ENCODE data around the gene GDPGP1.
"Not testable (repeated sequence)": the region's sequence is repeated elsewhere in the genome, so short reads cannot be mapped to it uniquely, and the experiment has no call there.

Gene GDPGP1

GRCh38 chr15:90249203-90249863, 15.3 kb downstream of the GDPGP1 start, which contains the start of gene TTLL13:
Gene TTLL13 (plus strand): TSS chr15:90249556. CDS start chr15:90250631, 1,075 bp downstream.
- no peaks in the 10 kb centered on the region for H3K36me3 Mint-ChIP-seq
- H3K9me3 Mint-ChIP-seq, result no peaks in the 10 kb centered on the region
- H3K27me3 Mint-ChIP-seq, result no peaks in the 10 kb centered on the region
- ATAC-seq, result peak; percentile 75
- peak within 1 kb of the TSS; percentile 67 for H3K27ac Mint-ChIP-seq
- H3K4me1 Mint-ChIP-seq, result peaks cover 18% of the 10 kb centered on the region
- H3K4me3 Mint-ChIP-seq, result peak within 1 kb of the TSS; percentile 76

- Mint-ChIP-seq H3K4me3 (no peak overlapping the region), H3K9me3 (no peaks in the 10 kb centered on the region), H3K4me1 (no peaks in the 10 kb centered on the region)
These were observed 23.8 kb downstream of the GDPGP1 start for GRCh38 chr15:90257776-90258175.

GRCh38 chr15:90259524-90259923, 25.5 kb downstream of the GDPGP1 start:
- no peak overlapping the region for H3K4me3 Mint-ChIP-seq
- H3K27ac Mint-ChIP-seq, result no peak overlapping the region
- H3K9me3 Mint-ChIP-seq, result no peaks in the 10 kb centered on the region
- peaks cover 12% of the 10 kb centered on the region for H3K27me3 Mint-ChIP-seq
- H3K36me3 Mint-ChIP-seq, result peaks cover 9% of the 10 kb centered on the region
- ATAC-seq, result no peak
- peaks cover 11% of the 10 kb centered on the region for H3K4me1 Mint-ChIP-seq

More at GRCh38 chr15:90257776-90258175, 23.8 kb downstream of the GDPGP1 start:
- Mint-ChIP-seq H3K27me3 (peaks cover 12% of the 10 kb centered on the region), H3K36me3 (peaks cover 8% of the 10 kb centered on the region), H3K27ac (no peak overlapping the region)
- ATAC-seq, result no peak

- not testable (repeated sequence) for ATAC-seq, H3K36me3 Mint-ChIP-seq, H3K27ac Mint-ChIP-seq, H3K4me3 Mint-ChIP-seq, H3K9me3 Mint-ChIP-seq
- Mint-ChIP-seq H3K27me3 (peaks cover 12% of the 10 kb centered on the region), H3K4me1 (peaks cover 17% of the 10 kb centered on the region)
These were observed 26.7 kb downstream of the GDPGP1 start for GRCh38 chr15:90260731-90261130.

- Mint-ChIP-seq H3K36me3 (peaks cover 9% of the 10 kb centered on the region), H3K4me3 (no peak overlapping the region), H3K27me3 (peaks cover 1% of the 10 kb centered on the region), H3K9me3 (no peaks in the 10 kb centered on the region), H3K4me1 (peaks cover 24% of the 10 kb centered on the region), H3K27ac (no peak overlapping the region)
- ATAC-seq, result no peak
These were observed 27.8 kb downstream of the GDPGP1 start for GRCh38 chr15:90261811-90262210.

GRCh38 chr15:90262426-90262825, 28.4 kb downstream of the GDPGP1 start:
- Mint-ChIP-seq H3K27ac (no peak overlapping the region), H3K4me1 (peaks cover 30% of the 10 kb centered on the region), H3K36me3 (peaks cover 9% of the 10 kb centered on the region), H3K4me3 (no peak overlapping the region), H3K27me3 (no peaks in the 10 kb centered on the region), H3K9me3 (no peaks in the 10 kb centered on the region)
- no peak for ATAC-seq

GRCh38 chr15:90264671-90265070, 30.7 kb downstream of the GDPGP1 start:
- Mint-ChIP-seq H3K9me3 (no peaks in the 10 kb centered on the region), H3K27me3 (no peaks in the 10 kb centered on the region), H3K27ac (peak overlapping the region; percentile 93), H3K4me1 (peaks cover 49% of the 10 kb centered on the region), H3K4me3 (peak overlapping the region; percentile 93), H3K36me3 (peaks cover 23% of the 10 kb centered on the region)
- ATAC-seq, result no peak

GRCh38 chr15:90265271-90266060, 31.5 kb downstream of the GDPGP1 start, which contains the start of gene NGRN:
Gene NGRN (plus strand): TSS chr15:90265672. CDS start chr15:90265713, 41 bp downstream.
- peak; percentile 97 for ATAC-seq
- H3K27me3 Mint-ChIP-seq, result no peaks in the 10 kb centered on the region
- H3K36me3 Mint-ChIP-seq, result peaks cover 31% of the 10 kb centered on the region
- H3K27ac Mint-ChIP-seq, result peak within 1 kb of the TSS; percentile 93
- H3K4me3 Mint-ChIP-seq, result peak within 1 kb of the TSS; percentile 93
- peaks cover 57% of the 10 kb centered on the region for H3K4me1 Mint-ChIP-seq
- no peaks in the 10 kb centered on the region for H3K9me3 Mint-ChIP-seq

GRCh38 chr15:90266061-90266431, 32.0 kb downstream of the GDPGP1 start:
- H3K4me3 Mint-ChIP-seq, result peak overlapping the region; percentile 93
- peaks cover 59% of the 10 kb centered on the region for H3K4me1 Mint-ChIP-seq
- peak overlapping the region; percentile 93 for H3K27ac Mint-ChIP-seq
- peak; percentile 39 for ATAC-seq
- peaks cover 33% of the 10 kb centered on the region for H3K36me3 Mint-ChIP-seq
- no peaks in the 10 kb centered on the region for H3K27me3 Mint-ChIP-seq
- no peaks in the 10 kb centered on the region for H3K9me3 Mint-ChIP-seq

- Mint-ChIP-seq H3K36me3 (peaks cover 37% of the 10 kb centered on the region), H3K4me1 (peaks cover 63% of the 10 kb centered on the region), H3K4me3 (peak overlapping the region; percentile 93), H3K27me3 (no peaks in the 10 kb centered on the region), H3K27ac (peak overlapping the region; percentile 93), H3K9me3 (no peaks in the 10 kb centered on the region)
- no peak for ATAC-seq
These were observed 32.5 kb downstream of the GDPGP1 start for GRCh38 chr15:90266485-90266884.

GRCh38 chr15:90268415-90268814, 34.4 kb downstream of the GDPGP1 start:
- Mint-ChIP-seq H3K27ac (peak overlapping the region; percentile 4), H3K36me3 (peaks cover 40% of the 10 kb centered on the region), H3K4me3 (peak overlapping the region; percentile 46), H3K4me1 (peaks cover 77% of the 10 kb centered on the region), H3K9me3 (no peaks in the 10 kb centered on the region), H3K27me3 (no peaks in the 10 kb centered on the region)
- ATAC-seq, result no peak

- Mint-ChIP-seq H3K4me3 (no peak overlapping the region), H3K9me3 (peaks cover 2% of the 10 kb centered on the region), H3K27me3 (no peaks in the 10 kb centered on the region), H3K27ac (peak overlapping the region; percentile 59), H3K4me1 (peaks cover 65% of the 10 kb centered on the region), H3K36me3 (peaks cover 53% of the 10 kb centered on the region)
- no peak for ATAC-seq
These were observed 36.6 kb downstream of the GDPGP1 start for GRCh38 chr15:90270502-90271150.

- ATAC-seq, result no peak
- no peak overlapping the region for H3K4me3 Mint-ChIP-seq
These were observed 37.6 kb downstream of the GDPGP1 start for GRCh38 chr15:90271459-90272166.

GRCh38 chr15:90278467-90278866, 44.5 kb downstream of the GDPGP1 start:
- H3K36me3 Mint-ChIP-seq, result peaks cover 18% of the 10 kb centered on the region
- not testable (repeated sequence) for H3K27ac Mint-ChIP-seq, H3K4me1 Mint-ChIP-seq, ATAC-seq, H3K4me3 Mint-ChIP-seq, H3K9me3 Mint-ChIP-seq, H3K27me3 Mint-ChIP-seq

More at GRCh38 chr15:90271459-90272166, 37.6 kb downstream of the GDPGP1 start:
- Mint-ChIP-seq H3K27ac (peak overlapping the region; percentile 6), H3K9me3 (peaks cover 2% of the 10 kb centered on the region), H3K27me3 (no peaks in the 10 kb centered on the region), H3K4me1 (peaks cover 60% of the 10 kb centered on the region), H3K36me3 (peaks cover 58% of the 10 kb centered on the region)

GRCh38 chr15:90280743-90281142, 46.7 kb downstream of the GDPGP1 start:
- H3K36me3 Mint-ChIP-seq, H3K4me3 Mint-ChIP-seq, ATAC-seq, H3K9me3 Mint-ChIP-seq, H3K4me1 Mint-ChIP-seq, H3K27me3 Mint-ChIP-seq, H3K27ac Mint-ChIP-seq: not testable (repeated sequence)

Measured in stimulated activated memory B cell treated with anti-CD40 and anti-IgM and Interleukin-4, amounts not matched to agents 10 μg/mL and 1 μg/mL and 100 μg/mL, for 72 hours (primary cell).